Dermis microvascular lymphatic vessel endothelial cell (primary cell): ENCODE measurements around the gene GALR2. TPM values are rescaled to one million over a fixed set of nuclear protein-coding genes. Genes with fewer than 3 reads are reported as not detected.

Experiments
- DNase-seq, 2 donors: peaks; one replicate each; pipeline versions ENCODE4 v3.0.0 to v3.0.0-alpha.2; 2010; ENCODE audit warnings: low read depth in 2 of 2
- total RNA-seq: library from RNA; depleted of rRNA; stranded (reverse); fragments of >200 nt; gene quantifications from 2 replicates; pipeline ENCODE4 v1.2.1, GENCODE V29; 2014

GALR2 gene
- total RNA-seq, 1 donor from 2014 or later: under 0.01 TPM

DNA sequence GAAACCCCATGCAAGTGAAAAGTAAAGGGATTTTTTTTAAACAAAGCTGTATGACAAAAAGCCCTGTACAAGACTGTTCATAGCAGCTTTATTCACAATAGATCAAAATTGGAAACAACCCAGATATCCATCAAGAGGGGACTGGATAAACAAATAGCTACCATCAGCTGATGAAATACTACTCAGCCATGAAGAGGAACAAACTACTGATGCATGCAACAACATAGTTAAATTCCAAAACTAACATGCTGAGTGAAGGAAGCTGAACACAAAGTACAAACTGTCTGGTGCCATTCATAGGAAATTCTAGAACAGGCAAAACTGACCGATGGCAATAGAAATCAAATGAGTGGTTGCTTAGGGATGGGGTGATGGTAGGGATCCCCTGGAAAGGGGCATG lies 51.3 kb downstream of the GALR2 start:
- DNase-seq: no peak

Other genes with a start within 250 kb of the GALR2 start
- 2.8 and 2.9 TPM in 2 replicates for gene UNC13D, start 230.4 kb upstream of the GALR2 start, total RNA-seq
- gene WBP2, start 219.4 kb upstream of the GALR2 start, total RNA-seq: 22.3 and 33.9 TPM in 2 replicates
- gene TRIM47, start 196.2 kb upstream of the GALR2 start, total RNA-seq: 58.4 and 74.0 TPM in 2 replicates
- gene TRIM65, start 177.8 kb upstream of the GALR2 start, total RNA-seq: 23.0 and 31.9 TPM in 2 replicates
- gene MRPL38, start 169.9 kb upstream of the GALR2 start, total RNA-seq: 25.0 and 35.4 TPM in 2 replicates
- gene FBF1, start 133.7 kb upstream of the GALR2 start, total RNA-seq: 3.5 and 3.9 TPM in 2 replicates
- gene ACOX1, start 95.6 kb upstream of the GALR2 start, total RNA-seq: 39.3 and 51.2 TPM in 2 replicates
- 20.7 and 31.5 TPM in 2 replicates for gene TEN1, start 95.5 kb upstream of the GALR2 start, total RNA-seq
- gene CDK3, start 73.9 kb upstream of the GALR2 start, total RNA-seq: 0.13 and 0.76 TPM in 2 replicates
- under 0.01 TPM in 1 of 2 replicates, not detected in the other for gene EVPL, start 47.5 kb upstream of the GALR2 start, total RNA-seq
- 22.6 and 28.7 TPM in 2 replicates for gene SRP68, start 2.3 kb upstream of the GALR2 start, total RNA-seq
- gene ZACN, start 4.4 kb downstream of the GALR2 start, total RNA-seq: not detected in 2 replicates
- gene EXOC7, start 29.0 kb downstream of the GALR2 start, total RNA-seq: 58.8 and 89.9 TPM in 2 replicates
- gene FOXJ1, start 66.5 kb downstream of the GALR2 start, total RNA-seq: not detected in 2 replicates
- gene RNF157, start 165.7 kb downstream of the GALR2 start, total RNA-seq: 0.26 and 0.63 TPM in 2 replicates
- gene UBALD2, start 190.6 kb downstream of the GALR2 start, total RNA-seq: 6.8 and 7.8 TPM in 2 replicates
- 5.6 and 12.0 TPM in 2 replicates for gene QRICH2, start 233.5 kb downstream of the GALR2 start, total RNA-seq